Measurements from ENCODE around the gene CCBE1. TPM values are rescaled to one million over a fixed set of nuclear protein-coding genes. Genes with fewer than 3 reads are reported as not detected.

The CCBE1 gene
- total RNA-seq, 4 donors from 2014 or later = 1.3 to 30.2 (median 8.0) TPM

DNA sequence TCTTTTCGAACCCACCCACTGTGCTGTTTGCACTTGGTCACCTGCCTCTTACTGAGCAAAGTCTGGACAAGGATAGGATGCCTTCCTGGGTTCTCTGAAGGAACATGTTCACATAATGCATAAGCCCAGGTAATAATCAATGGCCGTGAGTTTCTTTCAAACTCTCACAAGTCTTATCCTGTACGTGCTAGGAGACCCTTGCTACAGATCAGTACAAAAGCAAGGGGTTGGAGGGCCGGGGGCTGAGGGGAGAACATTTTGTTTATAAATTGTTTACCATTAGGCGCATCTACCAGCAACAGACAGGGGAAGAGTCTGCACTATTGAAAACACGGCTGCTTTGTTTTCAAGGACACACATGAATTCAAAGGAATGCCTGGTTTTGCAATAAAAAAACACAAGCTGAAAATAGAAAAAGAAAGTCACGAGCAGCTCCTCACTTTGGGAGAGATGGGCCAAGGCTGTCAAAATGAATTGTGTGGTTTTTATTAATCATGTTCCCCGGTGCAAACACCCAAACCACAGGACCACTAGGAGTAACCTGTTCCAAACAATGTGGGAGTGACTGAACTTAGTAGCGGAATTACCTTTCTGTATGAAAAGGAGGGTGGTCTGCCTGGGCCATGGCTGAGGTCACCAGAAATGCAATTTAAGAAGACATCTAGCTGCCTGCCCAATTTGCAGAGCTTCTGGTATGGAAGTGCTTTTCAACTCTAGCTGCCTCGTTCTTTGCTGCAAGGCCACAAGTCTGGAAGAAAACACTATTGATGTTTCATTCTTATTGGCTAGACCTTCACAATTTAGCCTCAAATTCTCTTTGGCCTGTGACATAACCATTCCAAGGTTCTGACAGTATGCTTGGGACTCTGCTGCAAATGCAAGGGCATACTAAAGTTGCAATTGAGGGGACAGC lies 73.5 kb downstream of the CCBE1 start:
- DNase-seq (ENCODE audit: low spot score) (no peak), ATAC-seq (ENCODE audit: low FRiP score) (peak; percentile 62)
- TF ChIP-seq CTCF (IDR thresholded peaks at IDR 0.05) = no peak

DNA sequence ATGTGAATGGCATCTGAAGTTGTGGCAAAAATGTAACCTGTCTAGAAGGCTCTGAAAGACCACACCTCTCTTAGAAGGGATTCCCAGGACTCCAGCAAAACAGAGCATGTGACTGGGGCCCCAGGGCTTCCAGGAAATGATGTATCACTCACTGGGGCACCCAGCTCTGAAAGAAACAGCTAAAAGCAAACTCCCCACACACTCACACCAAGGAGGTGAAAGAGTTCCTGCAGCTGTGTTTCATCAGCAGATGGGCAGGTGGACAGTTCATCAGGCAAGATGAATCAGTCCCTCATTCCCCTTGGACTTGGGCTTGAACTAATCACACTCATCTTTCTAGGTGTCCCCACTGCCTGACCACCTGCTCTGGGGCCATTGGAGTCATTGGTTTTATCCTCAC lies 76.2 kb downstream of the CCBE1 start:
- TF ChIP-seq CTCF (IDR thresholded peaks at IDR 0.05) = no peak
- DNase-seq (ENCODE audit: low spot score) (no peak), ATAC-seq (ENCODE audit: low FRiP score) (peak; percentile 43)

- ATAC-seq (ENCODE audit: low FRiP score) (no peak), DNase-seq (ENCODE audit: low spot score) (no peak)
- TF ChIP-seq CTCF (IDR thresholded peaks at IDR 0.05) = no peak
Measured at GRCh38 chr18:59620381-59620780, 76.8 kb downstream of the CCBE1 start.

- no peak for TF ChIP-seq CTCF (IDR thresholded peaks at IDR 0.05)
- ATAC-seq (ENCODE audit: low FRiP score) = no peak
- no peak for DNase-seq (ENCODE audit: low spot score)
Measured at GRCh38 chr18:59619816-59620215, 77.4 kb downstream of the CCBE1 start.

GRCh38 chr18:59617468-59617932 lies 79.7 kb downstream of the CCBE1 start:
- no peak for ATAC-seq (ENCODE audit: low FRiP score)
- no peak for DNase-seq (ENCODE audit: low spot score)
- TF ChIP-seq CTCF (IDR thresholded peaks at IDR 0.05) = no peak

DNA sequence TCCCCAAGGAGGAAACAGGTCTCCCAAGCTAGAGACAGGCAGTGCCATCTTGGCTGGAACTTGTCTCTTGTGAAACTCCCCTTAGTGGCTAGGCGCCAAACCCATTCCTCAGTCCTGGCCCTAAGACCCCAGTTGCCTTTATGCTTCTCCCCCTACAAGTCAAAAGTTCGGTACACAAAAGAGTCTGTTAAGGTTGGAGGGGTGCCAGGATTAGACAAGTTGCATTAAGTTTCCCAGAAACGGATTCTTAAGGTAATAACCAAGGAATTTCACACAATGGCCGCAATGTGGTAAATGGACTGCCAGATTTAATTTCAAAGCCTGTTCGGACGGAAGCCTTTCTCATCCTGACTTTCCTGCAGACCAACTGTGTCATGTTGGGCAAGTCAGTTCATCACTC lies 80.7 kb downstream of the CCBE1 start:
- peak; percentile 24 for ATAC-seq (ENCODE audit: low FRiP score)
- no peak for DNase-seq (ENCODE audit: low spot score)

More for the DNA sequence above, 80.7 kb downstream of the CCBE1 start:
- TF ChIP-seq CTCF (IDR thresholded peaks at IDR 0.05) = no peak

Data from omental fat pad (tissue), 4 donors.